ENCODE results near the gene GCC1. TPM values are rescaled to one million over a fixed set of nuclear protein-coding genes. Genes with fewer than 3 reads are reported as not detected.
"Not testable (repeated sequence)": the region's sequence is repeated elsewhere in the genome, so short reads cannot be mapped to it uniquely, and the experiment has no call there.

Gene GCC1
- total RNA-seq, 4 donors from 2014 or later = 13.5 to 17.3 (median 14.9) TPM

DNA sequence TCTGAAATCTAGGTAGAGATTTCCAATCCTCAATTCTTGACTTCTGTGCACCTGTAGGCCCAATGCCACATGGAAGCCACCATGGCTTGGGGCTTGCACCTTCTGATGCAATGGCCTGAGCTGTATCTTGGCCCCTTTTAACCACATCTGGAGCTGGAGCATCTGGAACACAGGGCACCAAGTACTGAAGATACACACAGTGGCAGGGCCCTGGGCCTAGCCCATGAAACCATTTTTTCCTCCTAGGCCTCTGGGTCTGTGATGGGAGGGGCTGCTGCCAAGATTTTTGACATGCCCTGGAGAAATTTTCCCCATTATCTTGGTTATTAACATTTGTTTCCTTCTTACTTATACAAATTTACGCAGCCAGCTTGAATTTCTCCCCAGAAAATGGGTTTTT is 39.1 kb downstream of the GCC1 start:
- Histone ChIP-seq H3K4me3 (no peak overlapping the region), H3K27ac (no peak overlapping the region), H3K4me1 (no peaks in the 10 kb centered on the region), H3K36me3 (no peaks in the 10 kb centered on the region), H3K9me3 (peaks cover 0 to 7% (median 7%) of the 10 kb centered on the region in 3 donors), H3K27me3 (no peaks in the 10 kb centered on the region)
- 63 to 78% methylated on average over 1 of the region's 1 CpG for WGBS, 2 donors
- TF ChIP-seq CTCF (IDR thresholded peaks at IDR 0.05) (no peak), POLR2A (IDR thresholded peaks at IDR 0.05) (no peak)
- no peak for DNase-seq
- intact Hi-C loops (cut with DNase I) = no loop called here

- peaks cover 0 to 4% (median 0%) of the 10 kb centered on the region in 3 donors for H3K4me1 ChIP-seq
- intact Hi-C loops (cut with DNase I) = no loop called here
- no peak for DNase-seq
- TF ChIP-seq CTCF (IDR thresholded peaks at IDR 0.05) (no peak), POLR2A (IDR thresholded peaks at IDR 0.05) (no peak)
- peaks cover 0 to 7% (median 7%) of the 10 kb centered on the region in 3 donors for H3K9me3 ChIP-seq
- no peak overlapping the region for H3K4me3 ChIP-seq
- H3K36me3 ChIP-seq = no peaks in the 10 kb centered on the region
- H3K27me3 ChIP-seq = peaks cover 0 to 20% (median 1%) of the 10 kb centered on the region in 4 donors
- WGBS, 2 donors = 83 to 89% methylated on average over 2 to 4 of the region's 4 CpGs
- H3K27ac ChIP-seq = no peak overlapping the region
Measured at GRCh38 chr7:127541548-127541947, 43.8 kb downstream of the GCC1 start.

DNA sequence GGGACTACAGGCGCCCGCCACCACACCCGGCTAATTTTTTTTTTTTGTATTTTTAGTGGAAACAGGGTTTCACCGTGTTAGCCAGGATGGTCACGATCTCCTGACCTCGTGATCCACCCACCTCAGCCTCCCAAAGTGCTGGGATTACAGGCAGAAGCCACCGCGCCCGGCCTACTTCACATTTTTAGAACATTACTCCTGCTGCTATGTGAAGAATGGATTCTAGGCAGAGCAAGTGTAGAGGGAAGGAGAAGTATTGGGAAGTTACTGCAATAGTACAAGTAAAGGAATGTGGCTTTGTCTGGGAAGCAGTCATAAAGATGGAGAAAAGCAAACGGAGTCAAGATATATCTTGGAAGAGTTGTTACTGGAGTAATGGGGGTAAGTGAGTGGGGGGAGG is 44.9 kb downstream of the GCC1 start:
- H3K27ac ChIP-seq; H3K9me3 ChIP-seq; intact Hi-C loops (cut with DNase I); H3K4me3 ChIP-seq; DNase-seq; H3K4me1 ChIP-seq; H3K36me3 ChIP-seq: not testable (repeated sequence)
- WGBS, 2 donors = 70 to 84% methylated on average over 2 to 10 of the region's 10 CpGs
- peaks cover 0 to 31% (median 1%) of the 10 kb centered on the region in 4 donors for H3K27me3 ChIP-seq

DNA sequence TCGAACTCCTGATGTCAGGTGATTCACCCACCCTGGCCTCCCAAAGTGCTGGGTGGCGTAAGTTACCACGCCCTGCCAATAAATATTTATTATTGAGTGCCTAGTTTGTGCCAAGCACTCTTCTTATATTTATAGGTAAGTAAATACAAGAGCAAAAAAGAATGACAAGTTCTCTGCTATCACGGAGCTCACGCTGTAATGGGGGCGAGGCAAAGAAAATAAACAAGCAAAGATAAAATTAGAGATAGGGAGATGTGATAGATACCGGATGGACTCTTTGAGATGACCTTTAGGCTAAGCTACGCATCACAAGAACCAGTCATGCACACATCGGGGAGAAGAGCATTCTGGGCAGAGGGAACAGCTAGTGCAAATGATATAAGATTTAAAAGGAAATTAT is 46.3 kb downstream of the GCC1 start:
- Histone ChIP-seq H3K27ac (no peak overlapping the region), H3K36me3 (no peaks in the 10 kb centered on the region), H3K9me3 (no peaks in the 10 kb centered on the region), H3K4me3 (no peak overlapping the region), H3K27me3 (peaks cover 0 to 45% (median 1%) of the 10 kb centered on the region in 4 donors), H3K4me1 (peaks cover 0 to 5% (median 0%) of the 10 kb centered on the region in 3 donors)
- no peak for TF ChIP-seq POLR2A (IDR thresholded peaks at IDR 0.05)
- 60 to 86% methylated on average over 8 of the region's 9 CpGs for WGBS, 2 donors
- DNase-seq = no peak
- intact Hi-C loops (cut with DNase I) = no loop called here

GRCh38 chr7:127536741-127537140 is 48.7 kb downstream of the GCC1 start:
- DNase-seq = no peak
- no peaks in the 10 kb centered on the region for H3K36me3 ChIP-seq
- H3K4me1 ChIP-seq = peaks cover 0 to 5% (median 0%) of the 10 kb centered on the region in 3 donors
- no peaks in the 10 kb centered on the region for H3K9me3 ChIP-seq
- 2 to 17% methylated on average over 8 to 15 of the region's 16 CpGs for WGBS, 2 donors
- intact Hi-C loops (cut with DNase I) = no loop called here
- no peak overlapping the region for H3K4me3 ChIP-seq
- peaks cover 0 to 54% (median 1%) of the 10 kb centered on the region in 4 donors for H3K27me3 ChIP-seq
- no peak overlapping the region for H3K27ac ChIP-seq
- TF ChIP-seq POLR2A (IDR thresholded peaks at IDR 0.05) (no peak), CTCF (IDR thresholded peaks at IDR 0.05) (no peak)

DNA sequence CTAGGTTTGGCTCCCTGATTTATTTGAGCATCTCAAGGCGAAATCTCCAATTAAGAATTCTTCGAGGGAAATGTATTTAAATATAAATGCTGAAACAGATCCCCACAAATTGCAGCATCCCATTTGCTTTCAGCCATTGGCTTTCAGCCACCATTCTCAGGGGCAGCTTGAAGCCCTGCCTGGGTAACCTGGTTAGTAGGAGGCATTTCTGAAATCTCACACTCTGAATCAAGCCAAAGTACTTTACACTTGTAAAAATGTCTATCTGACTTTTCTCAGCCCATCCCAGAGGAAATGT is 49.1 kb downstream of the GCC1 start:
- Histone ChIP-seq H3K27me3 (peaks cover 0 to 54% (median 1%) of the 10 kb centered on the region in 4 donors), H3K4me3 (no peak overlapping the region), H3K27ac (no peak overlapping the region), H3K9me3 (no peaks in the 10 kb centered on the region), H3K36me3 (no peaks in the 10 kb centered on the region), H3K4me1 (peaks cover 0 to 5% (median 0%) of the 10 kb centered on the region in 3 donors)
- intact Hi-C loops (cut with DNase I) = no loop called here
- 31 to 62% methylated on average over 2 of the region's 2 CpGs for WGBS, 2 donors
- no peak for DNase-seq
- TF ChIP-seq POLR2A (IDR thresholded peaks at IDR 0.05) (no peak), CTCF (IDR thresholded peaks at IDR 0.05) (no peak)

All from esophagus squamous epithelium (tissue), 5 donors.